Measurements from ENCODE around the gene RIN3. TPM values are rescaled to one million over a fixed set of nuclear protein-coding genes. Genes with fewer than 3 reads are reported as not detected.

Gene RIN3
- total and polyA plus RNA-seq, 7 experiments from 2014 or later = 27.2 to 182 (median 114) TPM

- peak overlapping the region in 8 of 9 donors; percentile 68 to 95 (median 89) for H3K27ac Mint-ChIP-seq
- H3K27ac ChIP-seq (ENCODE audit: low read depth, low read length) = peak overlapping the region; percentile 36
- H3K36me3 Mint-ChIP-seq = peaks cover 6 to 69% (median 59%) of the 10 kb centered on the region in 5 donors
- intact Hi-C loops (cut with micrococcal nuclease) = loop anchor here in 1 of 2 donors (1.0 kb wide), 1 partner anchor 11 kb away; no protein-coding TSS in a partner anchor
- peak overlapping the region in 9 of 10 donors; percentile 25 to 82 (median 52) for H3K4me3 Mint-ChIP-seq
- no peaks in the 10 kb centered on the region for H3K27me3 Mint-ChIP-seq
- peaks cover 4 to 91% (median 29%) of the 10 kb centered on the region in 3 experiments for H3K36me3 ChIP-seq (ENCODE audit: control insufficient read depth in 2 of 3, insufficient read depth in 3 of 3, low read length in 3 of 3)
- peaks cover 3 to 50% of the 10 kb centered on the region in 2 donors for H3K4me1 ChIP-seq (ENCODE audit: control insufficient read depth in 2 of 2, insufficient read depth in 2 of 2, low read length in 2 of 2)
- ChIA-PET POLR2A (interaction anchor here (0.9 to 4.5 kb wide), 3 partner anchors 12 to 47 kb away, joined by 3 to 47 read pairs (median 4); no protein-coding TSS in a partner anchor), CTCF (interaction anchor here (0.7 to 1.7 kb wide), 3 partner anchors 13 to 52 kb away, joined by 3 to 6 read pairs (median 5); no protein-coding TSS in a partner anchor)
- no peak overlapping the region for H3K4me3 ChIP-seq (ENCODE audit: low read length)
- no peaks in the 10 kb centered on the region for H3K27me3 ChIP-seq (ENCODE audit: control insufficient read depth in 2 of 2, insufficient read depth in 2 of 2, low read length in 2 of 2)
- peaks cover 50 to 98% (median 89%) of the 10 kb centered on the region in 7 donors for H3K4me1 Mint-ChIP-seq
- DNase-seq = no peak
- H3K9me3 Mint-ChIP-seq = no peaks in the 10 kb centered on the region
- ATAC-seq = peak; percentile 74
- no peaks in the 10 kb centered on the region for H3K9me3 ChIP-seq (ENCODE audit: control insufficient read depth in 2 of 3, low read length in 3 of 3)
Observed at GRCh38 chr14:92665661-92666110, 152.1 kb downstream of the RIN3 start.

- peak overlapping the region; percentile 4 to 95 (median 88) for H3K27ac Mint-ChIP-seq
- H3K4me1 Mint-ChIP-seq = peaks cover 56 to 98% (median 89%) of the 10 kb centered on the region in 7 donors
- CTCF ChIA-PET = interaction anchor here (1.0 to 1.7 kb wide), 3 partner anchors 14 to 63 kb away, joined by 3 to 6 read pairs (median 5); no protein-coding TSS in a partner anchor
- Histone ChIP-seq H3K27ac (ENCODE audit: low read depth, low read length) (peak overlapping the region; percentile 36), H3K27me3 (ENCODE audit: control insufficient read depth in 2 of 2, insufficient read depth in 2 of 2, low read length in 2 of 2) (no peaks in the 10 kb centered on the region), H3K36me3 (ENCODE audit: control insufficient read depth in 2 of 3, insufficient read depth in 3 of 3, low read length in 3 of 3) (peaks cover 4 to 91% (median 25%) of the 10 kb centered on the region in 3 experiments), H3K4me1 (ENCODE audit: control insufficient read depth in 2 of 2, insufficient read depth in 2 of 2, low read length in 2 of 2) (peaks cover 0 to 49% of the 10 kb centered on the region in 2 donors), H3K4me3 (ENCODE audit: low read length) (no peak overlapping the region), H3K9me3 (ENCODE audit: control insufficient read depth in 2 of 3, low read length in 3 of 3) (no peaks in the 10 kb centered on the region)
- peak overlapping the region in 8 of 10 donors; percentile 27 to 82 (median 54) for H3K4me3 Mint-ChIP-seq
- intact Hi-C loops (cut with micrococcal nuclease) = no loop called here
- DNase-seq (no peak), ATAC-seq (no peak)
- no peaks in the 10 kb centered on the region for H3K27me3 Mint-ChIP-seq
- H3K36me3 Mint-ChIP-seq = peaks cover 6 to 66% (median 60%) of the 10 kb centered on the region in 5 donors
- H3K9me3 Mint-ChIP-seq = no peaks in the 10 kb centered on the region
- POLR2A ChIA-PET = interaction anchor here (0.9 to 4.5 kb wide), 3 partner anchors 13 to 48 kb away, joined by 3 to 47 read pairs (median 4); no protein-coding TSS in a partner anchor
Observed at GRCh38 chr14:92666251-92666650, 152.7 kb downstream of the RIN3 start.

- H3K4me3 ChIP-seq (ENCODE audit: low read length) = no peak overlapping the region
- H3K27me3 Mint-ChIP-seq = no peaks in the 10 kb centered on the region
- H3K4me3 Mint-ChIP-seq = peak overlapping the region in 2 of 10 donors; percentile 2 to 7
- ATAC-seq (no peak), DNase-seq (no peak)
- peaks cover 0 to 45% of the 10 kb centered on the region in 2 donors for H3K4me1 ChIP-seq (ENCODE audit: control insufficient read depth in 2 of 2, insufficient read depth in 2 of 2, low read length in 2 of 2)
- intact Hi-C loops (cut with micrococcal nuclease) = no loop called here
- H3K36me3 Mint-ChIP-seq = peaks cover 6 to 55% (median 47%) of the 10 kb centered on the region in 5 donors
- H3K27me3 ChIP-seq (ENCODE audit: control insufficient read depth in 2 of 2, insufficient read depth in 2 of 2, low read length in 2 of 2) = no peaks in the 10 kb centered on the region
- peaks cover 4 to 89% (median 19%) of the 10 kb centered on the region in 3 experiments for H3K36me3 ChIP-seq (ENCODE audit: control insufficient read depth in 2 of 3, insufficient read depth in 3 of 3, low read length in 3 of 3)
- no peaks in the 10 kb centered on the region for H3K9me3 Mint-ChIP-seq
- ChIA-PET CTCF (interaction anchor here (1.0 to 1.9 kb wide), 4 partner anchors 12 to 59 kb away, joined by 3 to 13 read pairs (median 4); no protein-coding TSS in a partner anchor), POLR2A (interaction anchor here (0.5 to 4.5 kb wide), 7 partner anchors 8 to 575 kb away, joined by 3 to 47 read pairs (median 3); no protein-coding TSS in a partner anchor)
- H3K27ac ChIP-seq (ENCODE audit: low read depth, low read length) = peak overlapping the region; percentile 16
- no peaks in the 10 kb centered on the region for H3K9me3 ChIP-seq (ENCODE audit: control insufficient read depth in 2 of 3, low read length in 3 of 3)
- H3K27ac Mint-ChIP-seq = peak overlapping the region in 8 of 9 donors; percentile 52 to 91 (median 76)
- H3K4me1 Mint-ChIP-seq = peaks cover 52 to 95% (median 83%) of the 10 kb centered on the region in 7 donors
Observed at GRCh38 chr14:92668276-92668973, 154.8 kb downstream of the RIN3 start.

GRCh38 chr14:92670160-92670559 is 156.6 kb downstream of the RIN3 start:
- CTCF ChIA-PET = interaction anchor here (0.5 to 1.6 kb wide), 5 partner anchors 10 to 121 kb away, joined by 3 to 10 read pairs (median 4); no protein-coding TSS in a partner anchor
- POLR2A ChIA-PET = interaction anchor here (0.6 to 3.3 kb wide), 8 partner anchors 10 to 61 kb away, joined by 3 to 15 read pairs (median 4); no protein-coding TSS in a partner anchor
- Histone ChIP-seq H3K4me3 (ENCODE audit: low read length) (no peak overlapping the region), H3K27ac (ENCODE audit: low read depth, low read length) (peak overlapping the region; percentile 39), H3K36me3 (ENCODE audit: control insufficient read depth in 2 of 3, insufficient read depth in 3 of 3, low read length in 3 of 3) (peaks cover 4 to 83% (median 19%) of the 10 kb centered on the region in 3 experiments), H3K4me1 (ENCODE audit: control insufficient read depth in 2 of 2, insufficient read depth in 2 of 2, low read length in 2 of 2) (peaks cover 0 to 37% of the 10 kb centered on the region in 2 donors), H3K27me3 (ENCODE audit: control insufficient read depth in 2 of 2, insufficient read depth in 2 of 2, low read length in 2 of 2) (no peaks in the 10 kb centered on the region), H3K9me3 (ENCODE audit: control insufficient read depth in 2 of 3, low read length in 3 of 3) (no peaks in the 10 kb centered on the region)
- peak; percentile 29 for ATAC-seq
- peaks cover 0 to 52% (median 36%) of the 10 kb centered on the region in 5 donors for H3K36me3 Mint-ChIP-seq
- DNase-seq = no peak
- peak overlapping the region; percentile 35 to 91 (median 81) for H3K27ac Mint-ChIP-seq
- H3K27me3 Mint-ChIP-seq = no peaks in the 10 kb centered on the region
- H3K9me3 Mint-ChIP-seq = no peaks in the 10 kb centered on the region
- peaks cover 51 to 93% (median 82%) of the 10 kb centered on the region in 7 donors for H3K4me1 Mint-ChIP-seq
- H3K4me3 Mint-ChIP-seq = peak overlapping the region in 3 of 10 donors; percentile 14 to 36 (median 29)
- intact Hi-C loops (cut with micrococcal nuclease) = no loop called here

GRCh38 chr14:92670643-92671366 is 157.2 kb downstream of the RIN3 start:
- Mint-ChIP-seq H3K4me3 (peak overlapping the region in 1 of 10 donors; percentile 25), H3K4me1 (peaks cover 51 to 92% (median 84%) of the 10 kb centered on the region in 7 donors), H3K36me3 (peaks cover 0 to 50% (median 37%) of the 10 kb centered on the region in 5 donors), H3K27me3 (no peaks in the 10 kb centered on the region), H3K9me3 (no peaks in the 10 kb centered on the region), H3K27ac (peak overlapping the region in 8 of 9 donors; percentile 77 to 91 (median 84))
- POLR2A ChIA-PET = interaction anchor here (0.6 to 3.3 kb wide), 7 partner anchors 9 to 62 kb away, joined by 3 to 15 read pairs (median 6); no protein-coding TSS in a partner anchor
- H3K36me3 ChIP-seq (ENCODE audit: control insufficient read depth in 2 of 3, insufficient read depth in 3 of 3, low read length in 3 of 3) = peaks cover 4 to 86% (median 18%) of the 10 kb centered on the region in 3 experiments
- DNase-seq = no peak
- peaks cover 0 to 37% of the 10 kb centered on the region in 2 donors for H3K4me1 ChIP-seq (ENCODE audit: control insufficient read depth in 2 of 2, insufficient read depth in 2 of 2, low read length in 2 of 2)
- intact Hi-C loops (cut with micrococcal nuclease) = no loop called here
- CTCF ChIA-PET = interaction anchor here (0.5 to 1.6 kb wide), 5 partner anchors 11 to 120 kb away, joined by 3 to 10 read pairs (median 4); no protein-coding TSS in a partner anchor
- H3K4me3 ChIP-seq (ENCODE audit: low read length) = no peak overlapping the region
- peak overlapping the region; percentile 39 for H3K27ac ChIP-seq (ENCODE audit: low read depth, low read length)
- no peaks in the 10 kb centered on the region for H3K9me3 ChIP-seq (ENCODE audit: control insufficient read depth in 2 of 3, low read length in 3 of 3)
- H3K27me3 ChIP-seq (ENCODE audit: control insufficient read depth in 2 of 2, insufficient read depth in 2 of 2, low read length in 2 of 2) = no peaks in the 10 kb centered on the region
- no peak for ATAC-seq

Data from naive thymus-derived CD4-positive, alpha-beta T cell (primary cell).